ENCODE results near the gene BTBD9. TPM values are rescaled to one million over a fixed set of nuclear protein-coding genes. Genes with fewer than 3 reads are reported as not detected.

Gene BTBD9
- total RNA-seq, 1 experiment from 2014 or later, result 8.9 TPM

- H3K9ac ChIP-seq (ENCODE audit: extremely low read depth, insufficient read length, low read length), result no peak overlapping the region
Measured at GRCh38 chr6:38213251-38213658, 426.5 kb downstream of the BTBD9 start.

More at GRCh38 chr6:38213251-38213658, 426.5 kb downstream of the BTBD9 start:
- Histone ChIP-seq H3K23ac (ENCODE audit: insufficient read length, low read depth, low read length) (no peak overlapping the region), H2BK120ac (ENCODE audit: low read depth, low read length, poor library complexity, severe bottlenecking) (no peak overlapping the region), H3K18ac (ENCODE audit: insufficient read length, low read depth, low read length) (no peak overlapping the region), H3K4me2 (ENCODE audit: insufficient read depth, insufficient read length, low read length) (no peak overlapping the region), H4K91ac (ENCODE audit: insufficient read length, low read depth, low read length) (no peak overlapping the region), H4K8ac (replicated peaks; ENCODE audit: insufficient read length, low read depth, low read length) (no peak overlapping the region), H3K14ac (ENCODE audit: insufficient read depth, low read length) (no peak overlapping the region), H2BK12ac (ENCODE audit: insufficient read length, low read depth, low read length) (no peak overlapping the region), H4K20me1 (ENCODE audit: control insufficient read depth, insufficient read depth, insufficient read length) (no peaks in the 10 kb centered on the region), H4K5ac (ENCODE audit: insufficient read length, low read depth, low read length) (no peak overlapping the region), H3K27ac (ENCODE audit: insufficient read length, low read depth, low read length) (no peak overlapping the region), H3K79me2 (ENCODE audit: insufficient read depth, low read length) (no peaks in the 10 kb centered on the region), H3K27me3 (ENCODE audit: insufficient read depth, low read length) (no peaks in the 10 kb centered on the region), H2BK15ac (ENCODE audit: low read depth, low read length) (no peak overlapping the region), H3K4me1 (ENCODE audit: insufficient read depth, low read length) (peaks cover 10% of the 10 kb centered on the region; the same call in 1 of the 2 replicates), H3K23me2 (ENCODE audit: insufficient read length, low read depth, low read length, poor library complexity, severe bottlenecking) (no peaks in the 10 kb centered on the region), H3T11ph (ENCODE audit: low read length) (no peak overlapping the region), H3K79me1 (ENCODE audit: insufficient read depth, low read depth, low read length, poor library complexity, severe bottlenecking) (no peaks in the 10 kb centered on the region), H2BK20ac (ENCODE audit: low read depth, low read length, poor library complexity, severe bottlenecking) (no peak overlapping the region), H3K9me3 (ENCODE audit: control insufficient read depth, low read depth, low read length) (no peaks in the 10 kb centered on the region), H2AFZ (ENCODE audit: low read length) (no peak overlapping the region), H2AK5ac (ENCODE audit: insufficient read length, low read length) (no peak overlapping the region), H3K56ac (ENCODE audit: insufficient read length, low read depth, low read length) (no peak overlapping the region), H3K4ac (ENCODE audit: low read depth, low read length) (no peak overlapping the region), H2BK5ac (ENCODE audit: insufficient read length, low read length) (no peak overlapping the region)
- no peak for DNase-seq
- Mint-ChIP-seq H3K4me1 (peaks cover 48 to 53% of the 10 kb centered on the region in 2 experiments), H3K27ac (peak overlapping the region; percentile 66 to 82 (median 80); a peak in 6 of 7 replicates), H3K27me3 (ENCODE audit: low read depth) (no peaks in the 10 kb centered on the region), H3K4me3 (peak overlapping the region in 1 of 2 experiments; percentile 16; a peak in 1 of 5 replicates), H3K36me3 (ENCODE audit: insufficient read depth in 1 of 3, low read depth in 3 of 3) (no peaks in the 10 kb centered on the region), H3K9me3 (no peaks in the 10 kb centered on the region)
- no peak for TF ChIP-seq CTCF (conservative IDR thresholded peaks at IDR 0.05)
- no CpG with 5 or more reads among the region's 2 CpGs for WGBS (ENCODE audit: extremely low coverage, insufficient read length, low lambda C conversion rate)

Measured in H9 (cell line).